ENCODE measurements around the gene PNPLA5.

Gene PNPLA5, protein sequence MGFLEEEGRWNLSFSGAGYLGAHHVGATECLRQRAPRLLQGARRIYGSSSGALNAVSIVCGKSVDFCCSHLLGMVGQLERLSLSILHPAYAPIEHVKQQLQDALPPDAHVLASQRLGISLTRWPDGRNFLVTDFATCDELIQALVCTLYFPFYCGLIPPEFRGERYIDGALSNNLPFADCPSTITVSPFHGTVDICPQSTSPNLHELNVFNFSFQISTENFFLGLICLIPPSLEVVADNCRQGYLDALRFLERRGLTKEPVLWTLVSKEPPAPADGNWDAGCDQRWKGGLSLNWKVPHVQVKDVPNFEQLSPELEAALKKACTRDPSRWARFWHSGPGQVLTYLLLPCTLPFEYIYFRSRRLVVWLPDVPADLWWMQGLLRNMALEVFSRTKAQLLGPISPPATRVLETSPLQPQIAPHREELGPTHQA

GRCh38 chr22:43891360-43892182 is at the start of gene PNPLA5:
Gene PNPLA5, minus strand, starts transcription at chr22:43892013. Its CDS starts 133 bp downstream, at chr22:43891880.
- TF ChIP-seq CTCF (IDR thresholded peaks at IDR 0.05; ENCODE audit: control extremely low read depth, extremely low read depth, low read depth, missing control alignments), result no peak
- POLR2A ChIA-PET, result no interaction called here
- no peak for DNase-seq (ENCODE audit: extremely low spot score)
- CTCF ChIA-PET, result no interaction called here

DNA sequence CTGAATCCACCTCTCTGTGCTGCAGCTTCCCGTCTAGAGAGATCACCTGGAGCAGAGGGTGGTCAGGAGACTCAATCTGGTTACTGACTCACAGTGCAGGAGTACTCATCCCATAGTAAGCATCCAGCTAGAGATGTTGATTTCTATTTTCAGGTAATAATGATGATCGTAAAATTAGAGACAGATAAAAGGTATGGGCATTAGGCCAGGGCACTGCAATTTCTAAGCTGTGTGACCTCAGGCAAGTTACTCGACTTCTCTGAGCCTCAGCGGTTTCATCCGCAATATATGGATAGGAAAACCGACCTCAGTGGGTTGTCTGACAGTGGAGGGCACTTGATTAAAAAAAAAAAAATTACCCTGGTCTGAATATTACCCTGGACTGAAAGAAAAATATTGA is 49.6 kb upstream of the PNPLA5 start:
- DNase-seq (ENCODE audit: extremely low spot score), result no peak
- POLR2A ChIA-PET, result no interaction called here
- TF ChIP-seq CTCF (IDR thresholded peaks at IDR 0.05; ENCODE audit: control extremely low read depth, extremely low read depth, low read depth, missing control alignments), result no peak
- CTCF ChIA-PET, result interaction anchor here (0.7 to 1.9 kb wide), 4 partner anchors 11 to 741 kb away, joined by 3 to 8 read pairs (median 4); no protein-coding TSS in a partner anchor

GRCh38 chr22:43931771-43932170 is 40.0 kb upstream of the PNPLA5 start:
- no peak for TF ChIP-seq CTCF (IDR thresholded peaks at IDR 0.05; ENCODE audit: control extremely low read depth, extremely low read depth, low read depth, missing control alignments)
- CTCF ChIA-PET, result interaction anchor here (5.5 kb wide), 1 partner anchor 14 kb away, joined by 26 read pairs; no protein-coding TSS in a partner anchor
- POLR2A ChIA-PET, result no interaction called here
- DNase-seq (ENCODE audit: extremely low spot score), result no peak

- POLR2A ChIA-PET, result no interaction called here
Measured at GRCh38 chr22:43928908-43929307, 37.1 kb upstream of the PNPLA5 start.

GRCh38 chr22:43928468-43928867 is 36.7 kb upstream of the PNPLA5 start:
- no peak for TF ChIP-seq CTCF (IDR thresholded peaks at IDR 0.05; ENCODE audit: control extremely low read depth, extremely low read depth, low read depth, missing control alignments)
- ChIA-PET CTCF (interaction anchor here (0.8 kb wide), 1 partner anchor 16 kb away, joined by 3 read pairs; no protein-coding TSS in a partner anchor), POLR2A (no interaction called here)
- no peak for DNase-seq (ENCODE audit: extremely low spot score)

More at GRCh38 chr22:43928908-43929307, 37.1 kb upstream of the PNPLA5 start:
- DNase-seq (ENCODE audit: extremely low spot score), result no peak
- TF ChIP-seq CTCF (IDR thresholded peaks at IDR 0.05; ENCODE audit: control extremely low read depth, extremely low read depth, low read depth, missing control alignments), result no peak
- CTCF ChIA-PET, result interaction anchor here (0.7 kb wide), 1 partner anchor 8 kb away, joined by 3 read pairs; no protein-coding TSS in a partner anchor

DNA sequence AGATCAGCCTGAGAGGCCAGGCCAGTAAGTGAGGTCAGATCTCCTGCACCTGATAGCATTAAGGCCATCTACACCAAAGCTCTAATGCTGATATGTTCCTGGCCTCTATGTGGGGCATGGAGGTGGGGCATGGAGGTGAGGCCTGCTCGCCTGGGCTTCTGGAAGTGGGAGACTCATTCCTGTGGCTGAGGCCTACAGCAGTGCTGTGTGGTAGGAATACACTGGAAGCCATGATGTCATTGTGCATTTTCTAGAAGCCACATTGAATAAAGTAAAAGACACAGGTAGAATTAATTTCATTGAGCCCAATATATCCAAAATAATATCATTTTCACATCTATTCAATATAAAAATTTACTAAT is 34.5 kb upstream of the PNPLA5 start:
- TF ChIP-seq CTCF (IDR thresholded peaks at IDR 0.05; ENCODE audit: control extremely low read depth, extremely low read depth, low read depth, missing control alignments), result no peak
- ChIA-PET CTCF (no interaction called here), POLR2A (no interaction called here)
- no peak for DNase-seq (ENCODE audit: extremely low spot score)
